SHP77 (cell line): ENCODE measurements around the gene SMIM44.
"Not testable (repeated sequence)": the region's sequence is repeated elsewhere in the genome, so short reads cannot be mapped to it uniquely, and the experiment has no call there.

Experiments
- DNase-seq, 2 experiments: peaks; one replicate each; lab custom pipeline; 2025; lab: John Stamatoyannopoulos, UW

The SMIM44 gene

GRCh38 chr19:3457528-3458228 is 25.6 kb downstream of the SMIM44 start:
- no peak for DNase-seq

GRCh38 chr19:3456925-3457527 is 26.2 kb downstream of the SMIM44 start:
- no peak for DNase-seq

GRCh38 chr19:3455960-3456601 is 27.2 kb downstream of the SMIM44 start:
- DNase-seq = no peak

GRCh38 chr19:3455393-3455955 is 27.8 kb downstream of the SMIM44 start:
- no peak for DNase-seq

GRCh38 chr19:3454656-3455392 is 28.4 kb downstream of the SMIM44 start:
- no peak for DNase-seq

- DNase-seq = no peak
Observed at GRCh38 chr19:3453840-3454239, 29.4 kb downstream of the SMIM44 start.

GRCh38 chr19:3452942-3453214 is 30.4 kb downstream of the SMIM44 start:
- DNase-seq = not testable (repeated sequence)

- DNase-seq = no peak
Observed at GRCh38 chr19:3452171-3452941, 30.9 kb downstream of the SMIM44 start.

- DNase-seq = no peak
Observed at GRCh38 chr19:3451451-3451866, 31.8 kb downstream of the SMIM44 start.

- DNase-seq = no peak
Observed at GRCh38 chr19:3450796-3451411, 32.3 kb downstream of the SMIM44 start.

GRCh38 chr19:3448616-3449334 is 34.5 kb downstream of the SMIM44 start:
- DNase-seq = no peak

GRCh38 chr19:3446657-3447056 is 36.6 kb downstream of the SMIM44 start:
- not testable (repeated sequence) for DNase-seq

GRCh38 chr19:3444695-3445234 is 38.5 kb downstream of the SMIM44 start:
- DNase-seq = no peak

- no peak for DNase-seq
Observed at GRCh38 chr19:3443840-3444694, 39.2 kb downstream of the SMIM44 start.

GRCh38 chr19:3442487-3443071 is 40.7 kb downstream of the SMIM44 start:
- DNase-seq = no peak

- DNase-seq = no peak
Observed at GRCh38 chr19:3441986-3442329, 41.3 kb downstream of the SMIM44 start.

GRCh38 chr19:3441089-3441985 is 41.9 kb downstream of the SMIM44 start:
- no peak for DNase-seq

- DNase-seq = peak; percentile 30 to 41
Observed at GRCh38 chr19:3440082-3440481, 43.2 kb downstream of the SMIM44 start.
